HG03439 (cell line): Measurements from ENCODE around the gene KIF1A.
"Not testable (repeated sequence)": the region's sequence is repeated elsewhere in the genome, so short reads cannot be mapped to it uniquely, and the experiment has no call there.

ENCODE experiments used
- ATAC-seq: cut with Tn5 transposase; IDR thresholded peaks from one replicate; pipeline ENCODE4 v1.9.1; 2021; ENCODE audit warnings: mild to moderate bottlenecking, moderate library complexity; ENCODE audit not compliant: unreplicated experiment

Gene KIF1A

DNA sequence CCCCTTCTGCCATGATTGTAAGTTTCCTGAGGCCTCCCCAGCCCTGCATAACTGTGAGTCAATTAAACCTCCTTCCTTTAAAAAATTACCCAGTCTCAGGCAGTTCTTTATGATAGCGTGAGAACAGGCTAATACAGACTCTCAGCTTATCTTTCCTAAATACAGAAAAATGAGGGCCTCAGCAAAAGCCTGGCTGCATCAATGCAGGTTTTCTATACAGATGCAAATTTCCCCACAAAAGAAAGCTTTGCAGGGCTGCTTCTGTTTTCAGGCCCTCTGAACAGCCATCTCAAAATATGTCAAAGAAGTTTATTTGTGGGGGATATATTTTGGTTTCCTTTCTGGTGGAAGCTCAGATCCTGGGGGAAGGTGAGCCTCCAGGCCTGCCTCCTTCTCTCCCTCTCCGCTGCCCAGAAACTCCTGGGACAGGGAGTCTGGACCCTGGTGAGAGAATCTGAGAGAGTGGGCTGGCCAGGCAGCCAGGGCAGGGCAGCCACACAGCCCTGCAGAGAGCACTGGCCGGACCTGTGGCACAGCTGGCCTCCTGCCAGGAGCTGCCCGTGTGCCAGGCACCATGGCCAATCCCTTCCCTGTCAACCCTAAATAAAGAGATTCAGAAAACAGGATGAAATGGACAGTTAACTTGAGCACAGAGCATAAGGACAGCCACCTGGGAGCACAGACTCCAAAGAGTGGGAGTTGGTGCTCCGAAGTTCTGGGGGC lies 27.0 kb upstream of the KIF1A start:
- no peak for ATAC-seq

DNA sequence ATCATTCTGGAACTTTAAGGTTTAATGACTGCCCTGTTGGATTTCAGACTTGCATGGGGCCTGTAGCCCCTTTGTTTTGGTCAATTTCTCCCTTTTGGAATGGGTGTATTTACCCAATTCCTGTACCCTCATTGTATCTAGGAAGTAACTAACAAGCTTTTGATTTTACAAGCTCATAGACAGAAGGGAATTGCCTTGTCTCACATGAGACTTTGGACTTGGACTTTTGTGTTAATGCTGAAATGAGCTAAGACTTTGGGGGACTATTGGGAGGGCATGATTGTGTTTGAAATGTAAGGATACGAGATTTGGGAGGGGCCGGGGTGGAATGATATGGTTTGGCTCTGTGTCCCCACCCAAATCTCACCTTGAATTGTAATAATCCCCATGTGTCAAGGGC lies 26.3 kb upstream of the KIF1A start:
- ATAC-seq, result not testable (repeated sequence)

GRCh38 chr2:240840435-240841060 lies 20.5 kb upstream of the KIF1A start:
- no peak for ATAC-seq

GRCh38 chr2:240839152-240840143 lies 19.4 kb upstream of the KIF1A start:
- no peak for ATAC-seq

DNA sequence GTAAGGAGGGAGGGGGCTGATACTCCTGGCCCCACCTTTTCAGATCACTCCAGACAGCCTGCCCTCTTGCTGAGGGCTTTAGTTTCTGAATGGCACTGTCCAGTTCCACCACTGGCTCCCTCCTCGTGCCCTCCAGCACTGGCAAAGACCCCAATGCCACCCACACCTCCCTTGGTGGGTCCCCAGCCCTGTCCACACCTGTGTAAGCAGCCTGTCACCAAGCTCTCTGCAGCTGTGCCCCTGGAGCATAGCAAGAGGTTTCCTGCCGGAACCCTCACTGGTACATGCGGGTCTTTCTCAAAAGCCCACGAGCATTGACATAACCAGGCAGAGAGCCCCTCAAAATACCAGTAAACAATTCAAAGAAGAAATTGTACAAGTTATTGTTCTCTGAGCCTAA lies 17.6 kb upstream of the KIF1A start:
- no peak for ATAC-seq

GRCh38 chr2:240836781-240837467 lies 16.9 kb upstream of the KIF1A start:
- ATAC-seq, result no peak

- no peak for ATAC-seq
Measured at GRCh38 chr2:240835528-240835927, 15.5 kb upstream of the KIF1A start.

DNA sequence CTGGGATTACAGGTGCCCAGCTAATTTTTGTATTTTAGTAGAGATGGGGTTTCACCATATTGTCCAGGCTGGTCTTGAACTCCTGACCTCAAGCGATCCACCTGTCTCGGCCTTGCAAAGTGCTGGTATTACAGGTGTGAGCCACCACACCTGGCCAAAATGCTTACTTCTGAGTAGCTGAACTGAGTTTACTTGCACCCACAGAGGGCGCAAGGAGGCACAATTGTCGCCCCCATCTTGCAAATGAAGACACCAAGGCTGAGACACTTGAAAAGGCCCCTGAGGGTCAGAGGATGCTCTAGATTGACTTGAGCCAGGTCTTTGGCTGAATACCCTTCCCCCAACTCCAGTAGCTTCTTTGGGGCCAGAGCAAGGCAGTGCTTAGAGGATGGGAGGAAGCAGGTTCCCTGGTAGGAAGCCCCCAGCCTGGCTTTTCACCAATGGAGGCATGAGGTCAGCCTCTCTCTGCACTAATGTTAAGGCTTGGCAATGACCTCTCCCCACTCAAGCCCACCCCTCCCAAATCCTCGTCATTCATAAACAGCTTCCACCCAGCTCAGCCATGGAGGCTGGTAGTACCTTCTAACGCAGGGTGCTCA lies 14.5 kb upstream of the KIF1A start:
- no peak for ATAC-seq

DNA sequence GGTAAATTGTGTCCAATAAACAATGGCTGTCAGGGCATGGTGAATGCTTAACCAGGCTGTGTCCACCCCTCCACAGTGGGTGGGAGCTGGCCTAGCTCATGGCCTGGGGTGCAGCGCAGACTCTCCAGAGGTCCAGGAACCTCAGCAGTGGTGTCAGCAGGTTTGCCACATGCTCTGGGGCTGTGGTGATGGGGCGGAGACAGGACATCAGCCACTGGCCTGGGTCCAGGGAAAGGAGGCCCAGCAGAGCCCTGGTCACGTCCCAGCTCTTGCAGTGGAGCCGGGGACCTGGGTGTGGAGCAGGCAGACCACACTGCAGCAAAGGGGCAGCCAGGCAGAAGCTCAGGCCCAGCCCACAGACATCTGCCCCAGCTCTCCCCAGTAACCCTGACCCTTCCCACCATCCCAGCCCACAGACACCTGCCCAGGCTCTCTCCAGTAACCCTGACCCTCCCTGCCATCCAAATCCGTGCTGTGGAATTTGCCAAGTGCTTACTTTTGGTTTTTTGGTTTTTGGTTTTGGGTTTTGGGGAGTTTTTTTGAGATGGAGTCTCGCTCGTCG lies 13.8 kb upstream of the KIF1A start:
- no peak for ATAC-seq

DNA sequence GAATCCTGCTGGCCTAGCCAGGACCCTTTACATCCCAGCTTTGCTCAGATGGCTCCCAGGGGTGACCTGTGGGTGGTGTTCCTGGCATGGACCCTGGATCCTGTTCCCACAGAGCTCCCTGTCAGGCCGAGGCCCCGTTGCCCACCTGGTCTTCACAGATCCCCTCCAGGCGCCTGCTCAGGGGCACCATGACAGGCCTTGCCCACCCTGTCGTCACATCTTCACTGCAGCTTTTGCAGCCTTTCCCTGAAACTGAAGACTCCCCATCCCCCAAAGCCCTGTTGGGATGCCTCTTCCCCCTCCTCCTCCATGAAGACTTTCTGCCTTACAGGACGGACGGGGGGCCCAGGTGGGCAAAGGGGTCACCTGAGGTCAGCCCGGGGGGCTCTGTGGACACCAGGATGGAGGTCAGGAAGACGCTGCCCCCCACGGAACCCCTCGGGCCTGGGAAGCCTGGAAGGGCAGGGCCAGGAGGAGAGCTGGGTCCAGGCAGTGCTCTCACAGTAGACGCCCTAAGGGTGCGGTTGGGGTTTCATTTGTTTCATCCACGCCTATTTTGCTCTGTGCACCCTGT lies 13.0 kb upstream of the KIF1A start:
- ATAC-seq, result no peak

DNA sequence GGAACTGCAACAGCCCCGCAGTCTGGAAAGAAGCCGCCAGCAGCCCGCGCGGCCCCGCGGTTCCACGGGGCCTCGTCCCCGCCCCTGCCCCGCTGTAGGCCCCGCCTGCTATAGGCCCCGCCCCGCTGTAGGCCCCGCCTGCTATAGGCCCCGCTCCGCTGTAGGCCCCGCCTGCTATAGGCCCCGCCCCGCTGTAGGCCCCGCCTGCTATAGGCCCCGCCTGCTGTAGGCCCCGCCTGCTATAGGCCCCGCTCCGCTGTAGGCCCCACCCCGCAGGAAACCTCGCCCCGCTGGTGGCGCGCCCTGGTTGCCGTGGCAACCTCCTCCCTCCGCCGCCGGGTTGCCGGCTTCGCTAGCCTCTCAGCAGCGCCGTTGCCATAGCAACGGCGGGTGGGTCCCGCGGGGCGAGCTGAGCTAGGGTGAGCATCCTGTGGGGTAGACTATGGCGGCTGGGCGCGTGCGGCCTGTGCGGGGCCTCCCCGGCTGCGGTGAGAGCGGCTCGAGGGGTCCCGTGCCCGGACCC lies 12.2 kb upstream of the KIF1A start:
- peak; percentile 87 for ATAC-seq

GRCh38 chr2:240831594-240832204 lies 11.7 kb upstream of the KIF1A start:
- no peak for ATAC-seq

DNA sequence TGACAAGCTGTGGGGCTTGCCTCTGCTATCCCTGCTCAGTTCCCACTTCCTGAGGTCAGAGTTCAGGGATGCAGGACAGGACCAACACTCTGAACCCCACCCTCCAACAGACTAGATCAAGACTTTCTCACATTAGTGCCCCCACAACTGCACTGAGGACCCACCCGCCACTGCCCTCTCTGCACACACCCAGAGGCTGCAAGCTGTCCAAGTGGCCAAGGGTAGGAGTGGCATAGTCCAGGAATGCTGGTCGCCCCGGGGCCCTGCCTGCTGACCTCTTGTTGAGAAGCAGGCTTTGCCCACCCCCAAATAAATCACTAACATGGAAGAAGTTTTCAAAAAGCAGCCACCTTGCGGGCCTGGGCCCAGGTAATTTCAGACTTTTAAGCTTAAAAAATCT lies 5.5 kb upstream of the KIF1A start:
- no peak for ATAC-seq

GRCh38 chr2:240823449-240824336 lies 3.7 kb upstream of the KIF1A start:
- no peak for ATAC-seq

- ATAC-seq, result no peak
Measured at GRCh38 chr2:240822280-240822847, 2.3 kb upstream of the KIF1A start.

DNA sequence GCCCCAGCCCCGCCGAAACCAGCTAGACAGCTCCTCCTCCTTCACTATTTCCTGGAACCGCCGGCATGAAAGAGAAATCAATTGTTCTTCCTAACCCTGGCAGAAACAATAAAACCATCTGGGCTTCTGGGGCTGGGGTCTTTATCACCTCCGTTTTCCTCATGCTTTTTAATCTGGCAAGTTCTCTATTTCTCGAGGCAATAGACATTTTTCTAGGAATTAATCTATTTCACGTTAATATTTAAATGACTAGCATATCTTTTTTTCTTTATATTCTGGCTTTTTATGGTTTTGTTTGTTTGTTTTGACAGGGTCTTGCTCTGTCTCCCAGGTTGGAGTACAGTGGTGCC lies 1.4 kb upstream of the KIF1A start:
- ATAC-seq, result no peak

DNA sequence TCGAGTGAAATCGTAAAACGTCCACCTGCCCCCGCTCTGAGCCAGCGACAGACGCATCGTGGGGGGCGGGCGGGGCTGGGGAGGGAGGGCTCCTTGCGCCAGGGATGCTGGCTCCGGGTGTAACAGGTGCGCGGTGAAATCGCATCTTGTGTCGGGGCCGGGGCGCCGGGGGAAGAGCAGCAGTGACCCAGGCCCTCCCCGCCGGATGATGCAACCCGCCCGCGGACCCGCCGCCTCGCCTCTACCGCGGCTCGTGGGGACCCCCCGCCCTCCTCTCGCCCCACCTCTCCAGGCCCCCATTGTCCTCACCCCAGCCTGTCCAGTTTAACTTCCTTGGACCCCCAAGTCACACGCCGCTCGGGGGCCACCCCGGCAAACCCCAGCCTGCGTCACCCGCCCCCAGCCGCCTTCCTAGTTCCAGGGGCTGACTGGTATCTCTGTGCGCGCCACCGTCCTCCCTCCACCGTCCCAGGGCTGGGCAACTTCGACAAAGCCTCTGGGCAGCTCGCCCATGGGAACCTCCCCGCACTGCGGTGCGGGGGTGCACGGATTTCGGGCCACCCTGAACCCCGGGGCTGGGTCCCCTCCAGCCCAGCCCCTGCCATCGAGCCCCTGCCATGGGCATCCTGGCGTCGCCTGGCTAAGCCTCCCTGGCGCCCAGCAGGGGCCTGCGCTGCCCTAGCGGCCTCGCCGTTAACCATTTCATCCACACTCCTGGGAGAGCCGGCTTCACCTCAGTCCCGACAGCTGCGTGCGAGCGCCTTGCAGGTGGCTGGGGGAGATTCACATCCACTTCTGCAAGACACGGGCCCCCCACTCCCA lies 799 bp upstream of the KIF1A start:
- no peak for ATAC-seq
